GM21717 (cell line): ENCODE results near the gene TRIM33.

Source experiments
- ATAC-seq: cut with Tn5 transposase; IDR thresholded peaks from one replicate; pipeline ENCODE4 v1.9.1; 2021; ENCODE audit warnings: mild to moderate bottlenecking, moderate library complexity; ENCODE audit not compliant: unreplicated experiment

TRIM33 gene

GRCh38 chr1:114353262-114353661 is 157.7 kb downstream of the TRIM33 start:
- no peak for ATAC-seq

- no peak for ATAC-seq
Observed at GRCh38 chr1:114352797-114353196, 158.2 kb downstream of the TRIM33 start.

GRCh38 chr1:114350731-114351445 is 160.1 kb downstream of the TRIM33 start:
- no peak for ATAC-seq

GRCh38 chr1:114349891-114350605 is 161.0 kb downstream of the TRIM33 start:
- ATAC-seq, result no peak

- ATAC-seq, result no peak
Observed at GRCh38 chr1:114347431-114348209, 163.4 kb downstream of the TRIM33 start.

- ATAC-seq, result peak; percentile 99
Observed at GRCh38 chr1:114346480-114347029, 164.4 kb downstream of the TRIM33 start.

- ATAC-seq, result peak; percentile 26
Observed at GRCh38 chr1:114345930-114346479, 165.0 kb downstream of the TRIM33 start.

GRCh38 chr1:114344656-114345055 is 166.3 kb downstream of the TRIM33 start:
- no peak for ATAC-seq
